IMR-90 (cell line): ENCODE measurements around the gene USP47.

Experiments used
- BHLHE40 ChIP-seq: fragments of 150-350 bp; IDR thresholded peaks from 2 replicates; pipeline ENCODE4 v1.6.1; 2016; ENCODE audit warnings: mild to moderate bottlenecking, low read depth, low read length
- CHD1 ChIP-seq: IDR thresholded peaks from 2 replicates; pipeline ENCODE4 v1.6.1; 2012; ENCODE audit warnings: low read depth, low read length, improper control_type of control experiment
- MAFK ChIP-seq: IDR thresholded peaks from 2 replicates; pipeline ENCODE4 v1.6.1; 2012; ENCODE audit warnings: low read depth, low read length, improper control_type of control experiment
- POLR2A ChIP-seq: IDR thresholded peaks from 2 replicates; pipeline ENCODE4 v1.6.1; 2012; ENCODE audit warnings: mild to moderate bottlenecking, low read depth, low read length
- RAD21 ChIP-seq: IDR thresholded peaks from 2 replicates; pipeline ENCODE4 v1.6.1; 2012; ENCODE audit warnings: low read length, improper control_type of control experiment
- RFX5 ChIP-seq: IDR thresholded peaks from 2 replicates; pipeline ENCODE4 v1.8.0; 2012; ENCODE audit warnings: low read depth, mild to moderate bottlenecking, low read length, moderate library complexity
- SMC3 ChIP-seq: fragments of 150-350 bp; IDR thresholded peaks from 2 replicates; pipeline ENCODE4 v1.6.1; 2016; ENCODE audit warnings: low read depth, mild to moderate bottlenecking, antibody characterized with exemption, low read length, moderate library complexity
- TF ChIP-seq, protein P1 (sequence below): conservative IDR thresholded peaks from 2 replicates; pipeline ENCODE4 v1.5.1; 2012; ENCODE audit warnings: mild to moderate bottlenecking, low read depth, low read length, improper control_type of control experiment

DNA sequence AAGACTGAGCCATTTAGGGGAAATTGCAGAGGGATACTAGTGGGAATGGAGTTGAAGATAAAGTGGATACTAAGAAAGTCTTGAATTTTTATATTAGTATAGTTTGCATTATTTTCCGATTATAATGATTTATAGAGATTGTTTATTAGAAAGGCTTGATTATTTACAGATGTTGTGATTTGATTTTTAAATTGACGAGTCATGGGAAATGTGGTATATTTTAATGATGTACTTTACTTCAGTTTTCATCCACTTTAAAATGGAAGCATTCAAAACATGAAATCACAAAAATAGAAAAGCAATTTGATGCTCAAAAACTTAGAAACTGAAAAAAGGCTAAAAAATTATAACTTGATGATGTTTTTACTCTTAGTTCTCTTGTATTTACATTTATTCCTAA is 21.2 kb downstream of the USP47 start:
- TF ChIP-seq, protein P1, sequence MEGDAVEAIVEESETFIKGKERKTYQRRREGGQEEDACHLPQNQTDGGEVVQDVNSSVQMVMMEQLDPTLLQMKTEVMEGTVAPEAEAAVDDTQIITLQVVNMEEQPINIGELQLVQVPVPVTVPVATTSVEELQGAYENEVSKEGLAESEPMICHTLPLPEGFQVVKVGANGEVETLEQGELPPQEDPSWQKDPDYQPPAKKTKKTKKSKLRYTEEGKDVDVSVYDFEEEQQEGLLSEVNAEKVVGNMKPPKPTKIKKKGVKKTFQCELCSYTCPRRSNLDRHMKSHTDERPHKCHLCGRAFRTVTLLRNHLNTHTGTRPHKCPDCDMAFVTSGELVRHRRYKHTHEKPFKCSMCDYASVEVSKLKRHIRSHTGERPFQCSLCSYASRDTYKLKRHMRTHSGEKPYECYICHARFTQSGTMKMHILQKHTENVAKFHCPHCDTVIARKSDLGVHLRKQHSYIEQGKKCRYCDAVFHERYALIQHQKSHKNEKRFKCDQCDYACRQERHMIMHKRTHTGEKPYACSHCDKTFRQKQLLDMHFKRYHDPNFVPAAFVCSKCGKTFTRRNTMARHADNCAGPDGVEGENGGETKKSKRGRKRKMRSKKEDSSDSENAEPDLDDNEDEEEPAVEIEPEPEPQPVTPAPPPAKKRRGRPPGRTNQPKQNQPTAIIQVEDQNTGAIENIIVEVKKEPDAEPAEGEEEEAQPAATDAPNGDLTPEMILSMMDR = no peak
- no peak for TF ChIP-seq POLR2A
- no peak for TF ChIP-seq CHD1
- TF ChIP-seq RFX5 = no peak
- TF ChIP-seq BHLHE40 = no peak
- no peak for TF ChIP-seq MAFK
- no peak for TF ChIP-seq RAD21
- no peak for TF ChIP-seq SMC3
